NB4 (cell line): ENCODE data around the gene CAPN14.

Experiments used
- CTCF ChIP-seq: IDR thresholded peaks from one replicate; pipeline ENCODE4 v1.5.1; 2012; ENCODE audit warnings: low read depth, low read length
- POLR2A ChIP-seq: IDR thresholded peaks from 2 replicates; pipeline ENCODE4 v1.6.1; 2011; ENCODE audit warnings: mild to moderate bottlenecking; ENCODE audit not compliant: insufficient read length; ENCODE audit errors: extremely low read depth

GRCh38 chr2:31141443-31142085 is 75.8 kb downstream of the CAPN14 start:
- TF ChIP-seq POLR2A (no peak), CTCF (no peak)
